HCT116 (cell line): ENCODE measurements around the gene COL23A1. TPM values are rescaled to one million over a fixed set of nuclear protein-coding genes. Genes with fewer than 3 reads are reported as not detected.

Source experiments
- ATAC-seq: fragments of 200-7000 bp; cut with Tn5 transposase; 2 replicates; pipeline ENCODE4 v1.9.1; 2020; ENCODE audit warnings: mild to moderate bottlenecking, moderate library complexity
- BruUV-seq: library from RNA; stranded (reverse); fragments of 400-500 nt; replicated peaks from 2 replicates; lab custom pipeline; 2021; lab: Mats Ljungman, UMichigan
- CTCF ChIA-PET: fragments of 300-600 bp; sonication (Branson Sonifier 250); formaldehyde crosslinking; loops from one replicate; lab custom pipeline; 2021; ENCODE audit warnings: antibody characterized with exemption; lab: Charles Lee
- POLR2A ChIA-PET: fragments of 300-600, 350-600 bp; sonication (Branson Sonifier 250); formaldehyde crosslinking; loops from one replicate; lab custom pipeline; 2021; ENCODE audit warnings: antibody characterized with exemption; lab: Charles Lee
- RAD21 ChIA-PET, 2 experiments: fragments of 300-600 bp; sonication (Branson Sonifier 250); formaldehyde crosslinking; loops; one replicate each; lab custom pipeline; 2023; ENCODE audit warnings: low total read pairs in 2 of 2; ENCODE audit not compliant: uncharacterized antibody in 2 of 2, unreplicated experiment in 2 of 2, low non-redundant PET in 1 of 2; lab: Charles Lee
- DNase-seq: peaks from one replicate; pipeline ENCODE4 v3.0.0-alpha.2; 2010; ENCODE audit warnings: low read depth, low spot score
- H2AFZ ChIP-seq: fragments of 200-600 bp; shearing (Covaris generic), sonication (generic); 2 replicates; pipeline ENCODE4 v1.6.1; 2017; ENCODE audit warnings: low read depth, mixed run types, mixed read lengths, antibody characterized with exemption, low read length; ENCODE audit not compliant: poor library complexity, severe bottlenecking
- H3K27ac ChIP-seq: 2 replicates; pipeline ENCODE4 v1.5.1; 2012; ENCODE audit warnings: low read depth, low read length
- H3K27me3 ChIP-seq: fragments of 200-600 bp; sonication (generic); 2 replicates; pipeline ENCODE4 v1.6.1; 2016; ENCODE audit warnings: mixed run types, low read length, mixed read lengths; ENCODE audit not compliant: insufficient read depth
- H3K36me3 ChIP-seq, 2 experiments: fragments of 200-500 bp in 1 of 2; fragments of 200-600 bp in 1 of 2; sonication (Bioruptor generic) in 1 of 2; sonication (generic) in 1 of 2; 2 replicates each; pipeline versions ENCODE4 v1.5.1 to v1.6.1; 2014 to 2016; ENCODE audit warnings: low read length in 2 of 2, inconsistent platforms in 1 of 2, mixed read lengths in 1 of 2, mixed run types in 1 of 2; ENCODE audit not compliant: insufficient read depth in 2 of 2, control insufficient read depth in 1 of 2
- H3K4me1 ChIP-seq, 2 experiments: fragments of 200-600 bp in 1 of 2; sonication (generic) in 1 of 2; 2 replicates each; pipeline versions ENCODE4 v1.5.1 to v1.6.1; 2012 to 2017; ENCODE audit warnings: low read length in 2 of 2, inconsistent platforms in 1 of 2, mild to moderate bottlenecking in 1 of 2, mixed read lengths in 1 of 2, mixed run types in 1 of 2, moderate library complexity in 1 of 2; ENCODE audit not compliant: insufficient read depth in 2 of 2, control insufficient read depth in 1 of 2
- H3K4me2 ChIP-seq: fragments of 200-600 bp; sonication (generic); 2 replicates; pipeline ENCODE4 v1.6.1; 2017; ENCODE audit warnings: mixed run types, low read length, mixed read lengths
- H3K4me3 ChIP-seq, 2 experiments: fragments of 200-600 bp in 1 of 2; sonication (generic) in 1 of 2; replicated peaks in 1 of 2; 2 replicates each; pipeline ENCODE4 v1.5.1; 2011 to 2016; ENCODE audit warnings: low read length in 2 of 2, control low read depth in 1 of 2, low read depth in 1 of 2, mild to moderate bottlenecking in 1 of 2, mixed read lengths in 1 of 2, mixed run types in 1 of 2
- H3K79me2 ChIP-seq: fragments of 200-600 bp; sonication (generic); 2 replicates; pipeline ENCODE4 v1.6.1; 2017; ENCODE audit warnings: mild to moderate bottlenecking, mixed run types, low read length, moderate library complexity, mixed read lengths; ENCODE audit not compliant: insufficient read depth
- H3K9ac ChIP-seq: fragments of 200-600 bp; sonication (generic); 2 replicates; pipeline ENCODE4 v1.6.1; 2016; ENCODE audit warnings: low read length, mixed read lengths
- H3K9me2 ChIP-seq: fragments of 200-600 bp; sonication (generic), shearing (Covaris generic); 2 replicates; pipeline ENCODE4 v1.6.1; 2017; ENCODE audit warnings: mixed run types, mild to moderate bottlenecking, moderate library complexity; ENCODE audit not compliant: insufficient read depth
- H3K9me3 ChIP-seq, 2 experiments: fragments of 200-500 bp in 1 of 2; fragments of 200-600 bp in 1 of 2; sonication (Bioruptor generic) in 1 of 2; sonication (generic) in 1 of 2; 2 replicates each; pipeline ENCODE4 v1.6.1; 2014 to 2017; ENCODE audit warnings: low read length in 2 of 2, mixed read lengths in 2 of 2, inconsistent platforms in 1 of 2, low read depth in 1 of 2, mild to moderate bottlenecking in 1 of 2, mixed run types in 1 of 2, moderate library complexity in 1 of 2; ENCODE audit not compliant: control insufficient read depth in 1 of 2, insufficient read depth in 1 of 2
- H4K20me1 ChIP-seq: fragments of 200-600 bp; sonication (generic), shearing (Covaris generic); 2 replicates; pipeline ENCODE4 v1.6.1; 2017; ENCODE audit warnings: mixed run types, mild to moderate bottlenecking, moderate library complexity; ENCODE audit not compliant: insufficient read depth
- CEBPB ChIP-seq: IDR thresholded peaks from 2 replicates; pipeline ENCODE4 v1.6.1; 2012; ENCODE audit warnings: low read depth
- EZH2 ChIP-seq: fragments of 200-600 bp; sonication (generic); IDR thresholded peaks from 2 replicates; pipeline ENCODE4 v1.6.1; 2017; ENCODE audit warnings: antibody characterized with exemption, mixed run types
- FOSL1 ChIP-seq: IDR thresholded peaks from 2 replicates; pipeline ENCODE4 v1.6.1; 2012; ENCODE audit warnings: low read depth
- POLR2A ChIP-seq: IDR thresholded peaks from 2 replicates; pipeline ENCODE4 v1.7.0; 2011; ENCODE audit warnings: borderline replicate concordance; ENCODE audit not compliant: insufficient read depth, insufficient read length; ENCODE audit errors: extremely low read depth
- RAD21 ChIP-seq: IDR thresholded peaks from 2 replicates; pipeline ENCODE4 v1.6.1; 2012; ENCODE audit warnings: low read depth, mild to moderate bottlenecking
- SP1 ChIP-seq: IDR thresholded peaks from 2 replicates; pipeline ENCODE4 v1.6.1; 2012; ENCODE audit warnings: low read depth
- intact Hi-C: fragments of 100-400 bp; cut with micrococcal nuclease; formaldehyde crosslinking; loops from 2 replicates; pipeline ENCODE4 v1.10.0; 2022
- total RNA-seq: library from RNA; stranded (reverse); gene quantifications from one replicate; pipeline ENCODE4 v1.2.1, GENCODE V29; 2021; ENCODE audit not compliant: unreplicated experiment
- TF ChIP-seq, protein P1 (sequence below), 3 experiments: fragments of 200-600 bp in 1 of 3; sonication (generic) in 1 of 3; IDR thresholded peaks in 2 of 3; conservative IDR thresholded peaks in 1 of 3; 2 replicates each; pipeline ENCODE4 v1.5.1; 2012 to 2017; ENCODE audit warnings: low read depth in 2 of 3, low read length in 2 of 3, antibody characterized with exemption in 1 of 3, borderline replicate concordance in 1 of 3, control low read depth in 1 of 3, mild to moderate bottlenecking in 1 of 3, mixed read lengths in 1 of 3, mixed run types in 1 of 3, moderate library complexity in 1 of 3; ENCODE audit not compliant: insufficient read depth in 1 of 3
- TF ChIP-seq, protein P2 (sequence below): IDR thresholded peaks from 2 replicates; pipeline ENCODE4 v1.6.1; 2012
- TF ChIP-seq, protein P3 (sequence below): IDR thresholded peaks from 2 replicates; pipeline ENCODE4 v1.6.1; 2012; ENCODE audit warnings: low read depth

The COL23A1 gene
- total RNA-seq, 1 experiment from 2014 or later, result not detected

DNA sequence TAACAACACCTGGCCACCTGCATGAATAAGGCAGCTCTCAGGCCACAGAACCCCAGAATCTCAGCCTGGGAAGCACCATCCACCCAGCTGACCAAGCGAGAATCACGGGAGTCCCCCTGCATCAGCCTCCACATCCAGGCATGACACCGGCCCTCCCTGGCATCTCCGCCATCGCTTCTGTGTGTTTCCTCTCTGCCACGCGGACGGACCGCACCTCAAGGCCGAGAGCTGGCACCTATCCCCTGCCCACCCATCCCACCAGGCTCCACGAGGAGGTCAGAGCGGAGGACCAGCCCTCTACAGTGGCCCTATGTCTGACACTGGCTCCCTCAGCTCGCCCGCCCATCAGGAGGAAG lies 134.7 kb downstream of the COL23A1 start:
- CTCF ChIA-PET, result no interaction called here
- Histone ChIP-seq H3K36me3 (no peaks in the 10 kb centered on the region), H4K20me1 (no peaks in the 10 kb centered on the region), H3K4me1 (no peaks in the 10 kb centered on the region), H3K9me2 (no peaks in the 10 kb centered on the region), H3K4me3 (no peak overlapping the region), H2AFZ (no peak overlapping the region), H3K79me2 (no peaks in the 10 kb centered on the region), H3K4me2 (no peak overlapping the region), H3K9me3 (no peaks in the 10 kb centered on the region), H3K27me3 (no peaks in the 10 kb centered on the region), H3K9ac (no peak overlapping the region), H3K27ac (no peak overlapping the region)
- intact Hi-C loops, result no loop called here
- DNase-seq (no peak), ATAC-seq (no peak)
- POLR2A ChIA-PET, result no interaction called here
- BruUV-seq, result no TSS peak
- TF ChIP-seq, protein P1, sequence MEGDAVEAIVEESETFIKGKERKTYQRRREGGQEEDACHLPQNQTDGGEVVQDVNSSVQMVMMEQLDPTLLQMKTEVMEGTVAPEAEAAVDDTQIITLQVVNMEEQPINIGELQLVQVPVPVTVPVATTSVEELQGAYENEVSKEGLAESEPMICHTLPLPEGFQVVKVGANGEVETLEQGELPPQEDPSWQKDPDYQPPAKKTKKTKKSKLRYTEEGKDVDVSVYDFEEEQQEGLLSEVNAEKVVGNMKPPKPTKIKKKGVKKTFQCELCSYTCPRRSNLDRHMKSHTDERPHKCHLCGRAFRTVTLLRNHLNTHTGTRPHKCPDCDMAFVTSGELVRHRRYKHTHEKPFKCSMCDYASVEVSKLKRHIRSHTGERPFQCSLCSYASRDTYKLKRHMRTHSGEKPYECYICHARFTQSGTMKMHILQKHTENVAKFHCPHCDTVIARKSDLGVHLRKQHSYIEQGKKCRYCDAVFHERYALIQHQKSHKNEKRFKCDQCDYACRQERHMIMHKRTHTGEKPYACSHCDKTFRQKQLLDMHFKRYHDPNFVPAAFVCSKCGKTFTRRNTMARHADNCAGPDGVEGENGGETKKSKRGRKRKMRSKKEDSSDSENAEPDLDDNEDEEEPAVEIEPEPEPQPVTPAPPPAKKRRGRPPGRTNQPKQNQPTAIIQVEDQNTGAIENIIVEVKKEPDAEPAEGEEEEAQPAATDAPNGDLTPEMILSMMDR (IDR thresholded peaks at IDR 0.05 in 2 of 3, conservative IDR thresholded peaks at IDR 0.05 in 1 of 3; ENCODE audit: borderline replicate concordance in 1 of 3, insufficient read depth in 1 of 3, low read depth in 2 of 3, low read length in 2 of 3), result no peak
- TF ChIP-seq EZH2 (no peak), POLR2A (no peak), CEBPB (no peak), SP1 (no peak), RAD21 (no peak), FOSL1 (no peak)
- TF ChIP-seq, protein P2, sequence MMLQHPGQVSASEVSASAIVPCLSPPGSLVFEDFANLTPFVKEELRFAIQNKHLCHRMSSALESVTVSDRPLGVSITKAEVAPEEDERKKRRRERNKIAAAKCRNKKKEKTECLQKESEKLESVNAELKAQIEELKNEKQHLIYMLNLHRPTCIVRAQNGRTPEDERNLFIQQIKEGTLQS, result no peak
- TF ChIP-seq, protein P3, sequence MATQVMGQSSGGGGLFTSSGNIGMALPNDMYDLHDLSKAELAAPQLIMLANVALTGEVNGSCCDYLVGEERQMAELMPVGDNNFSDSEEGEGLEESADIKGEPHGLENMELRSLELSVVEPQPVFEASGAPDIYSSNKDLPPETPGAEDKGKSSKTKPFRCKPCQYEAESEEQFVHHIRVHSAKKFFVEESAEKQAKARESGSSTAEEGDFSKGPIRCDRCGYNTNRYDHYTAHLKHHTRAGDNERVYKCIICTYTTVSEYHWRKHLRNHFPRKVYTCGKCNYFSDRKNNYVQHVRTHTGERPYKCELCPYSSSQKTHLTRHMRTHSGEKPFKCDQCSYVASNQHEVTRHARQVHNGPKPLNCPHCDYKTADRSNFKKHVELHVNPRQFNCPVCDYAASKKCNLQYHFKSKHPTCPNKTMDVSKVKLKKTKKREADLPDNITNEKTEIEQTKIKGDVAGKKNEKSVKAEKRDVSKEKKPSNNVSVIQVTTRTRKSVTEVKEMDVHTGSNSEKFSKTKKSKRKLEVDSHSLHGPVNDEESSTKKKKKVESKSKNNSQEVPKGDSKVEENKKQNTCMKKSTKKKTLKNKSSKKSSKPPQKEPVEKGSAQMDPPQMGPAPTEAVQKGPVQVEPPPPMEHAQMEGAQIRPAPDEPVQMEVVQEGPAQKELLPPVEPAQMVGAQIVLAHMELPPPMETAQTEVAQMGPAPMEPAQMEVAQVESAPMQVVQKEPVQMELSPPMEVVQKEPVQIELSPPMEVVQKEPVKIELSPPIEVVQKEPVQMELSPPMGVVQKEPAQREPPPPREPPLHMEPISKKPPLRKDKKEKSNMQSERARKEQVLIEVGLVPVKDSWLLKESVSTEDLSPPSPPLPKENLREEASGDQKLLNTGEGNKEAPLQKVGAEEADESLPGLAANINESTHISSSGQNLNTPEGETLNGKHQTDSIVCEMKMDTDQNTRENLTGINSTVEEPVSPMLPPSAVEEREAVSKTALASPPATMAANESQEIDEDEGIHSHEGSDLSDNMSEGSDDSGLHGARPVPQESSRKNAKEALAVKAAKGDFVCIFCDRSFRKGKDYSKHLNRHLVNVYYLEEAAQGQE, result no peak
- RAD21 ChIA-PET, result no interaction called here
